Astrocyte of the spinal cord (primary cell): ENCODE measurements around the gene CAMK1.

Experiments
- DNase-seq: peaks from one replicate; pipeline ENCODE4 v3.0.0; 2011; ENCODE audit warnings: low read depth, low spot score
- H3K4me3 ChIP-seq: 2 replicates; pipeline ENCODE4 v1.5.1; 2011; ENCODE audit warnings: low read depth, mild to moderate bottlenecking, low read length, moderate library complexity
- in situ Hi-C: cut with HindIII; loops from 2 replicates; pipeline ENCODE4 v1.10.0; 2017; ENCODE audit warnings: low sequenced_read_pairs
- TF ChIP-seq, protein P1 (sequence below): IDR thresholded peaks from 2 replicates; pipeline ENCODE4 v1.5.1; 2012; ENCODE audit warnings: low read depth, mild to moderate bottlenecking, low read length, inconsistent platforms

The CAMK1 gene

DNA sequence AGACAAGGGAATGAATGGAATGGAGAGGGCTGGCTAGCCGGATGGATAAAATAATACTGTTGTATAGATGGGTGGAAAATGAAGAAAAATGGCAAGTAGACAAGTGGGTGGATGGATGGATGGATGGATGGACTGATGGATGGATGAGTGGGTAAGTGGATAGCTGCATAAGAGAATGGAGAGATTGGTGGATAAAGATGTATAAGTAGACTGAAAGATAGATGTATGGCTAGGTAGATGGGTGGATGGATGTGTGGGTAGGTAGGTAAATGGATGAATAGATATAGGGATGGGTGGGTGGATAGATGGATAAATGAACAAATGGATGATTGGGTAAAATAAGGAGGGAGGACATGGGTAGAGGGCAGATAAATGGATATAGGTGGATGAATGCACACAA, 52.2 kb downstream of the CAMK1 start:
- no peak overlapping the region for H3K4me3 ChIP-seq
- in situ Hi-C loops = no loop called here
- TF ChIP-seq, protein P1, sequence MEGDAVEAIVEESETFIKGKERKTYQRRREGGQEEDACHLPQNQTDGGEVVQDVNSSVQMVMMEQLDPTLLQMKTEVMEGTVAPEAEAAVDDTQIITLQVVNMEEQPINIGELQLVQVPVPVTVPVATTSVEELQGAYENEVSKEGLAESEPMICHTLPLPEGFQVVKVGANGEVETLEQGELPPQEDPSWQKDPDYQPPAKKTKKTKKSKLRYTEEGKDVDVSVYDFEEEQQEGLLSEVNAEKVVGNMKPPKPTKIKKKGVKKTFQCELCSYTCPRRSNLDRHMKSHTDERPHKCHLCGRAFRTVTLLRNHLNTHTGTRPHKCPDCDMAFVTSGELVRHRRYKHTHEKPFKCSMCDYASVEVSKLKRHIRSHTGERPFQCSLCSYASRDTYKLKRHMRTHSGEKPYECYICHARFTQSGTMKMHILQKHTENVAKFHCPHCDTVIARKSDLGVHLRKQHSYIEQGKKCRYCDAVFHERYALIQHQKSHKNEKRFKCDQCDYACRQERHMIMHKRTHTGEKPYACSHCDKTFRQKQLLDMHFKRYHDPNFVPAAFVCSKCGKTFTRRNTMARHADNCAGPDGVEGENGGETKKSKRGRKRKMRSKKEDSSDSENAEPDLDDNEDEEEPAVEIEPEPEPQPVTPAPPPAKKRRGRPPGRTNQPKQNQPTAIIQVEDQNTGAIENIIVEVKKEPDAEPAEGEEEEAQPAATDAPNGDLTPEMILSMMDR = no peak
- DNase-seq = no peak

DNA sequence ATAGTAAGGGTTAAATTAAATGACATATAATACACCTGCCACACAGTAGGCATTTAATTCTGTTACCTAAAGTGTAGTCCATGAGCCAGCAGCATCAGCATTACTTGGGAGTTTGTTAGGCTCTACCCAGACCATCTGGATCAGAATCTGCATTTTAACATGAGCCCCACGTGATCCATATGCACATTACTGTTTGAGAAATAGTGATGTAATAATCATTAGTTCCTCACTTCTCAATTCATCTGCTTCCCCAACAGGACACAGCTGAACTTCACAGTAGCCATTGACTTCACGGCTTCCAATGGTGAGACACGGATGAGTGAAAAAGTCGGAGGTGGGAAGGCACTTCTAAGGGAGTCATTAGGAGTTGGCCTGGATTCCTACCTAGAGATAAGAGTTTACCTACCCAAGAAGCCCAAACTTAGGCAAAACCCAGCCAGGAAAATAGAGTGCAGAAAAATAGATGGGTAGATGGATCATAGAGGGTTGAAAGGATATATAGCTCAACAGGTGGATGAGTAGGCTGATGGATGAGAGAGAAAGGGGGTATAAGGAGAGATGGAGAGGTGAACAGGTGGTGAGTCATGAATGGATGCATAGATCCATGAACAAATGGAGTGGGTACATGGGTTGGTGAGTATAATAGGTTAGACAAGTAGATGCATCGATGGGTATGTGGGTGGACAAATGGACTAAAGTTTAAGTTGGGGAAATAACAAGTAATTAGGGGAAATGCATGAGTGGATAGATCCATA, 52.8 kb downstream of the CAMK1 start:
- DNase-seq = no peak
- TF ChIP-seq, protein P1 = no peak
- in situ Hi-C loops = no loop called here
- no peak overlapping the region for H3K4me3 ChIP-seq

DNA sequence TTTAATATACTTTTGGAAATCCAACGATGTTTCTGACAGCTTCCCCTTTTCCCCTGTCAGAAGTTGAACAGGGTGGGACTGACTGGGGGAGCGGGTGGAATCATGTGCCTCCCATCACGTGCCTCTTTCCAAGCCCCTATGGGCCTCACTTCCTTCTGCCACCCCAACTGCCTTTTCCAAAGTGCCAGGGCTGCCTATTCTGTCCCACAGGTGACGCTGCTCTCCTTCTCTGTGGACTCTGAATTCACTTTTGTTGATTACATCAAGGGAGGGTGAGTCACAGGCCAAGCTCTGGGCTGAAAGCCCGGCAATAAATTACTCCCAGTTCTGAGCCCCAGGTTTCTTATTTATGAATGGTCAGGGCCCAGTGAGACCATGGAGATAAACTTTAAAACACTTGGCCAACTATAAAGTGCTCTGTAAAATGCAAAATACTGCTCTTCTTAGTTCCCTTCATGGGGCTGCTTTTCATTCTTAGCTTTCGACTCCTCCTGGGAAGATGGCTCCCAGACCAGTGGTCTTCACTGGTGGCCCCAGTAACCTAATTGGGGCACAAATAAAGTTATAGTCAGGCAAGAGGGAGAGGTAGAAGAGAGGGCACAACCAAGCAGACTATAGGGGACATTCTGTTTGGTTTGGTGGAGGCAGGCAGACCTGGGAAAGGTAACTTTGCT, 53.8 kb downstream of the CAMK1 start:
- in situ Hi-C loops = no loop called here
- TF ChIP-seq, protein P1 = peak; percentile 98
- no peak overlapping the region for H3K4me3 ChIP-seq
- DNase-seq = peak; percentile 88

DNA sequence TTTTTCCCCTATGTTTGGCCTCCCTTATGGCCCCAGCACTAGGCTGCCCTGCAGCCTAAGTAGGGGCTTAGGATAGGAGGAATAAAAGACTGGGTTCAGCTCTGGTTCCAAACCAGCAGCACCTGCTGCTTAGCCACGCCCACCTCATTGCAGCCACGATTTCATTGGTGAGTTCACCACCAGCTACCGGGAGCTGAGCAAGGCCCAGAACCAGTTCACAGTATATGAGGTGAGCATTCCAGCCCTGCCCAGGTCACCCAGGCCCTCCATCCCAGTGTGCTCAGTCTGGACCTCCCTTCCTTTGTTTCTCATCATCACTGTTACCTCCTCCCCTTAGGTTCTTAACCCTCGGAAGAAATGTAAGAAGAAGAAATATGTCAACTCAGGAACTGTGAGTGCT, 54.6 kb downstream of the CAMK1 start:
- TF ChIP-seq, protein P1 = no peak
- in situ Hi-C loops = no loop called here
- DNase-seq = no peak

DNA sequence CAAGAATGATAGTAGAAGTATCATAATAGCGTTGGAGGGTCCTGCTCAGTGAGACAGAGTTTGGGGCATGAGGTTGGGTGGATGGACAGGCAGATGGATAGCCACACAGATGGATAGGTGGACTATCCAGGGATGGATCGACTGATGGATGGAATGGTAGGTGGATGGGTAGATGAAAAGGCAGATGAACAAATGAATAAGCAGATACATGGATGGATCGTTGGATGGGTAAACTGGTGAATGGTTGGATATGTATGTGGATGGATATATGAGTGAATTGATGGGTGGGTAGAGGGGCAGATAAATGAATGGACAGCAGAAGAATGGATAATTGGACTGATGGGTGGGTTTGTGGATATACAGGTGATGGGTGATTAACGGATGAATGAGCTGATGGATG, 56.6 kb downstream of the CAMK1 start:
- no peak for DNase-seq
- TF ChIP-seq, protein P1 = no peak
- in situ Hi-C loops = no loop called here
- no peak overlapping the region for H3K4me3 ChIP-seq

More for the DNA sequence above, 54.6 kb downstream of the CAMK1 start:
- H3K4me3 ChIP-seq = no peak overlapping the region

DNA sequence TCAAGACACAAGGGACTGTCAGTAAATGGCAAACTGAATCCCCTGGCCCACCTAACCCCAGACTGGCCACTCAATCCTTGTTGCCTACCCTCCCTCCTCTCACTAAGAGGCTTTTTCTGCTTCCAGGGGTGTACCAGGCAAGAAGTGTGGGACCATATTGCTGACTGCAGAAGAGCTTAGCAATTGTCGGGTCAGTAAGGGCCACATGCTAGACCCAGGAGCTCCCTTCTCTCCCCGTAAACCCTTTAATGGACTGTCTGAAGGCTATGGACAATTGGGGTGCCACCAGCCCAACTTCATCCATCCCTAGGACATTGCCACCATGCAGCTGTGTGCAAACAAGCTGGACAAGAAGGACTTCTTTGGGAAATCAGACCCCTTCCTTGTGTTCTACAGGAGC, 57.3 kb downstream of the CAMK1 start:
- TF ChIP-seq, protein P1 = no peak
- no peak for DNase-seq
- H3K4me3 ChIP-seq = no peak overlapping the region
- in situ Hi-C loops = no loop called here
